DOHH2 (cell line): ENCODE data around the gene BBS5.

Experiments
- H3F3A ChIP-seq: fragments of 200-600 bp; sonication (generic), shearing (Covaris generic); 2 replicates; pipeline ENCODE4 v1.6.0; 2016; ENCODE audit warnings: antibody characterized with exemption, mild to moderate bottlenecking; ENCODE audit not compliant: control insufficient read depth, insufficient read depth
- H3K27ac ChIP-seq: fragments of 200-600 bp; sonication (generic); 2 replicates; pipeline ENCODE4 v1.5.1; 2014; ENCODE audit warnings: low read depth, mild to moderate bottlenecking, low read length, moderate library complexity
- H3K27me3 ChIP-seq: fragments of 200-600 bp; sonication (generic); 2 replicates; pipeline ENCODE4 v1.6.1; 2014; ENCODE audit warnings: mild to moderate bottlenecking, low read length, mixed read lengths; ENCODE audit not compliant: control insufficient read depth
- H3K36me3 ChIP-seq: fragments of 200-600 bp; sonication (generic); 2 replicates; pipeline ENCODE4 v1.6.1; 2014; ENCODE audit warnings: mild to moderate bottlenecking, low read length, moderate library complexity, mixed read lengths; ENCODE audit not compliant: control insufficient read depth
- H3K4me1 ChIP-seq: fragments of 200-600 bp; sonication (generic); 2 replicates; pipeline ENCODE4 v1.6.1; 2014; ENCODE audit warnings: mild to moderate bottlenecking, low read length, mixed read lengths; ENCODE audit not compliant: control insufficient read depth
- H3K4me2 ChIP-seq: fragments of 200-600 bp; sonication (generic); 2 replicates; pipeline ENCODE4 v1.6.0; 2014; ENCODE audit warnings: mild to moderate bottlenecking, low read length, moderate library complexity
- H3K4me3 ChIP-seq: fragments of 200-600 bp; sonication (generic); 2 replicates; pipeline ENCODE4 v1.5.1; 2014; ENCODE audit warnings: mild to moderate bottlenecking, low read length, mixed read lengths
- H3K79me2 ChIP-seq: fragments of 200-600 bp; sonication (generic); 2 replicates; pipeline ENCODE4 v1.6.1; 2014; ENCODE audit warnings: mild to moderate bottlenecking, low read length, mixed read lengths; ENCODE audit not compliant: control insufficient read depth
- H3K9me2 ChIP-seq: fragments of 200-600 bp; sonication (generic); replicated peaks from 2 replicates; pipeline ENCODE4 v1.6.1; 2014; ENCODE audit warnings: mild to moderate bottlenecking, low read length, mixed read lengths; ENCODE audit not compliant: control insufficient read depth
- H3K9me3 ChIP-seq: fragments of 200-600 bp; sonication (generic); 2 replicates; pipeline ENCODE4 v1.6.1; 2014; ENCODE audit warnings: antibody characterized with exemption, low read length, mixed read lengths; ENCODE audit not compliant: control insufficient read depth, insufficient read depth
- H4K20me1 ChIP-seq: fragments of 200-600 bp; sonication (generic); 2 replicates; pipeline ENCODE4 v1.6.0; 2014; ENCODE audit warnings: low read depth, mild to moderate bottlenecking, antibody characterized with exemption, low read length, moderate library complexity; ENCODE audit not compliant: control insufficient read depth, insufficient read depth
- EZH2phosphoT487 ChIP-seq: fragments of 200-600 bp; sonication (generic); IDR thresholded peaks from 2 replicates; pipeline ENCODE4 v1.6.1; 2017; ENCODE audit warnings: borderline replicate concordance, mild to moderate bottlenecking, antibody characterized with exemption, low read length, moderate library complexity, mixed read lengths
- TF ChIP-seq, protein P1 (sequence below): fragments of 200-600 bp; sonication (generic); IDR thresholded peaks from one replicate; pipeline ENCODE4 v1.5.1; 2014; ENCODE audit warnings: antibody characterized with exemption, mild to moderate bottlenecking, low read depth, low read length; ENCODE audit not compliant: poor library complexity, severe bottlenecking

BBS5 gene

DNA sequence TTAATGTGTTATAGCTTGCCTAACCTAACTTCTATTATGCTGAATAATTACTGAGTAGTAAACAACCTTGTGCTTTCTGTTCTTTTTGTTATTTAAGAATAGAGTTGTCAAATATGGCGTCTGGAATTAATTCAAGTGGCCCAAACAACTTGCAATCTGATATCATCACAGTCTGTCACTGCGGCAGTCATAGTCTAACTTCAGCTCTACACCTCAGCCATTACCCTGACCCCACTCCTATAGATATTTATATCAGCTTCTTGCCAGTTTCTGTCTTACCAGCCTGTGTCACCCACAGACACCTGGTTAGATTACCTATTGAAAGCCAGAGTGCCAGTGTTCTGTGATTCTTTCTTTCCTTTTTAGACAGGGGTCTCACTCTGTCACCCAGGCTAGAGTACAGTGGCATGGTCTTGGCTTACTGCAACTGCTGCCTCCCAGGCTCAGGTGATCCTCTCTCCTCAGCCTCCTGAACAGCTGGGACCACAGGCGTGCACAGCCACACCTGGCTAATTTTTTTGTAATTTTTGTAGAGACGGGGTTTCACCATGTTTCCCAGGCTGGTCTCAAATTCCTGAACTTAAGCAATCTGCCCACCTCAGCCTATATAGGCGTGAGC is 16.1 kb downstream of the BBS5 start:
- Histone ChIP-seq H3K27me3 (no peaks in the 10 kb centered on the region), H3K9me3 (no peaks in the 10 kb centered on the region), H3K79me2 (no peaks in the 10 kb centered on the region), H3K4me3 (no peak overlapping the region), H3K36me3 (no peaks in the 10 kb centered on the region), H3F3A (no peaks in the 10 kb centered on the region), H3K9me2 (no peaks in the 10 kb centered on the region), H3K27ac (no peak overlapping the region), H3K4me2 (no peak overlapping the region), H4K20me1 (no peaks in the 10 kb centered on the region), H3K4me1 (no peaks in the 10 kb centered on the region)
- TF ChIP-seq EZH2phosphoT487, result no peak
- TF ChIP-seq, protein P1, sequence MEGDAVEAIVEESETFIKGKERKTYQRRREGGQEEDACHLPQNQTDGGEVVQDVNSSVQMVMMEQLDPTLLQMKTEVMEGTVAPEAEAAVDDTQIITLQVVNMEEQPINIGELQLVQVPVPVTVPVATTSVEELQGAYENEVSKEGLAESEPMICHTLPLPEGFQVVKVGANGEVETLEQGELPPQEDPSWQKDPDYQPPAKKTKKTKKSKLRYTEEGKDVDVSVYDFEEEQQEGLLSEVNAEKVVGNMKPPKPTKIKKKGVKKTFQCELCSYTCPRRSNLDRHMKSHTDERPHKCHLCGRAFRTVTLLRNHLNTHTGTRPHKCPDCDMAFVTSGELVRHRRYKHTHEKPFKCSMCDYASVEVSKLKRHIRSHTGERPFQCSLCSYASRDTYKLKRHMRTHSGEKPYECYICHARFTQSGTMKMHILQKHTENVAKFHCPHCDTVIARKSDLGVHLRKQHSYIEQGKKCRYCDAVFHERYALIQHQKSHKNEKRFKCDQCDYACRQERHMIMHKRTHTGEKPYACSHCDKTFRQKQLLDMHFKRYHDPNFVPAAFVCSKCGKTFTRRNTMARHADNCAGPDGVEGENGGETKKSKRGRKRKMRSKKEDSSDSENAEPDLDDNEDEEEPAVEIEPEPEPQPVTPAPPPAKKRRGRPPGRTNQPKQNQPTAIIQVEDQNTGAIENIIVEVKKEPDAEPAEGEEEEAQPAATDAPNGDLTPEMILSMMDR, result no peak

DNA sequence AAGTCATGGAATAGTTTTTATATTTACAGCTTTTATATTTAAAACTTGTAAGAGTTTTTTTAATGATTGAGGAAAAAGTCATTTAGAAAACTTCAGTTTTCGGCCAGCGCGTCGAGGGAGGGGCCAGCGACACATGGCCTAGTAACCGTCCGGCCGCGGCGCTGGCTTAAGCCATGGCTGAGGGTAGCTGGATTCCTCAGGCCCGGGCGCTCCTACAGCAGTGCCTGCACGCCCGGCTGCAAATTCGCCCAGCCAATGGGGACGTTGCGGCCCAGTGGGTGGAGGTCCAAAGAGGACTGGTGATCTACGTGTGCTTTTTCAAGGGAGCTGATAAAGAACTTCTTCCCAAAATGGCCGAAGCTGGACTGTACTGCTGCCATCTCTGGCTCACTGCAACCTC is 25.4 kb downstream of the BBS5 start:
- Histone ChIP-seq H3K9me2 (no peaks in the 10 kb centered on the region), H3K9me3 (no peaks in the 10 kb centered on the region), H4K20me1 (no peaks in the 10 kb centered on the region), H3K79me2 (no peaks in the 10 kb centered on the region), H3K4me2 (no peak overlapping the region), H3K27me3 (no peaks in the 10 kb centered on the region), H3K4me1 (no peaks in the 10 kb centered on the region), H3K4me3 (no peak overlapping the region), H3K27ac (no peak overlapping the region), H3K36me3 (no peaks in the 10 kb centered on the region), H3F3A (no peaks in the 10 kb centered on the region)
- TF ChIP-seq, protein P1, result no peak
- TF ChIP-seq EZH2phosphoT487, result no peak

DNA sequence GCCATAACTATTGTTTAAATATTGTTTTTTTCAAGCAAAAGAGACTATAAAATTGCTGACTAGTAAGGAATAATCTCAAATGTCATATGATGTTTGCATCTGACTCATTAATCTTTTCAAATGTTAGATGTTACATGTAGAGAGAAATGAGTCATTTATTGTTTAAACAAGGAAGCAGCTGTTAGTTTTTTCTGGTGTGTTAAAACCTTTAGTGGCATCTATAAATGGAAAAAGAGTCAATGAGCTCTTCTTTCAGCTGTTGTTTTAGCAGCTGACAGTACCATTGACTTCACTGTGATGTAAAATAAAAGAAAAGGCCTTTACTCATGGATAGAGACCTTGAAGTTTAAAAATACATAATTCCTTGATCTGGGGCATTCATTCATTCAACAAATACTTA is 28.4 kb downstream of the BBS5 start:
- Histone ChIP-seq H3K9me3 (no peaks in the 10 kb centered on the region), H3K27me3 (no peaks in the 10 kb centered on the region), H3K4me2 (no peak overlapping the region), H4K20me1 (no peaks in the 10 kb centered on the region), H3K9me2 (no peaks in the 10 kb centered on the region), H3F3A (no peaks in the 10 kb centered on the region), H3K4me1 (no peaks in the 10 kb centered on the region), H3K79me2 (no peaks in the 10 kb centered on the region), H3K27ac (no peak overlapping the region), H3K4me3 (no peak overlapping the region), H3K36me3 (no peaks in the 10 kb centered on the region)
- TF ChIP-seq EZH2phosphoT487, result no peak
- TF ChIP-seq, protein P1, result no peak
